GM12801 (cell line): Measurements from ENCODE around the gene HSDL2.

Experiments
- TF ChIP-seq, protein P1 (sequence below): IDR thresholded peaks from one replicate; pipeline ENCODE4 v1.5.1; 2011; ENCODE audit warnings: control low read depth; ENCODE audit not compliant: insufficient read length; ENCODE audit errors: extremely low read depth

Gene HSDL2

DNA sequence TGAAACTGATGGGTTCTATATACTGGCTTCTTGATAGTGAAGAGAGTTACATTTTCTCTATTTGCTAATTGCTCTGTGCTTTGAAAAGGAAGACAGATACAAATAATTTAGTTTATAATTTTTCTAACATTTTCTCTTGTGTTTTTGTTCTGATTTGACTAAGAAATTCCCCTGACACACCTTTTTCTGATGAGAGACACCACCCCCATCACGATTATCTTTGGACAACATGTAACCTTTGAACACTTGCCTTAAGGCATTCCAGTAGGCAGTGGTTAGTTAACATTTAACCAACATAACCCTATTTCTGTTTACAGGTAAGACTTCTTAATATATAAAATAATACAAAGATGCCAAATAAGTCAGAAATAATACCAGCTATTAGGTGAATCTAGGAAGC is 42.4 kb upstream of the HSDL2 start:
- TF ChIP-seq, protein P1, sequence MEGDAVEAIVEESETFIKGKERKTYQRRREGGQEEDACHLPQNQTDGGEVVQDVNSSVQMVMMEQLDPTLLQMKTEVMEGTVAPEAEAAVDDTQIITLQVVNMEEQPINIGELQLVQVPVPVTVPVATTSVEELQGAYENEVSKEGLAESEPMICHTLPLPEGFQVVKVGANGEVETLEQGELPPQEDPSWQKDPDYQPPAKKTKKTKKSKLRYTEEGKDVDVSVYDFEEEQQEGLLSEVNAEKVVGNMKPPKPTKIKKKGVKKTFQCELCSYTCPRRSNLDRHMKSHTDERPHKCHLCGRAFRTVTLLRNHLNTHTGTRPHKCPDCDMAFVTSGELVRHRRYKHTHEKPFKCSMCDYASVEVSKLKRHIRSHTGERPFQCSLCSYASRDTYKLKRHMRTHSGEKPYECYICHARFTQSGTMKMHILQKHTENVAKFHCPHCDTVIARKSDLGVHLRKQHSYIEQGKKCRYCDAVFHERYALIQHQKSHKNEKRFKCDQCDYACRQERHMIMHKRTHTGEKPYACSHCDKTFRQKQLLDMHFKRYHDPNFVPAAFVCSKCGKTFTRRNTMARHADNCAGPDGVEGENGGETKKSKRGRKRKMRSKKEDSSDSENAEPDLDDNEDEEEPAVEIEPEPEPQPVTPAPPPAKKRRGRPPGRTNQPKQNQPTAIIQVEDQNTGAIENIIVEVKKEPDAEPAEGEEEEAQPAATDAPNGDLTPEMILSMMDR, result no peak

DNA sequence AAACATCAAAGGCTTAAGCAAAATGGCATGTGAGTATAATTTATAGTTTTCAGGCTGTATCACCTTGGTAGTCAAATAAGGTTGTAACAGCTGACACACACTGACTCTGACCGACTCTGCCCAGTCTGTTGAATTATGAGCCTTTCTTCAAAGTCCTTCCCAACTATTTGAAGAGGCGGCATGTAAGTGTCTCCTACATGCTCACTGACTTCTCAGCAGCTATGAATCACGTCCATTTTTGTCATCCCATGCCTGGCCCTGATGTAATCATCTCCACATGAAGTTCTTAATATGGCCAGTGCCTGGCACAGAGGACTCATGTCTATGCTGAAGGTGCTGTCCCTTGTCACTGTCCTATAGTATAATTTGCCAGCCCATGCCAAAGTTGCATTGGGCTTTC is 41.3 kb upstream of the HSDL2 start:
- TF ChIP-seq, protein P1, result no peak

GRCh38 chr9:112339886-112340285 is 40.0 kb upstream of the HSDL2 start:
- TF ChIP-seq, protein P1, result no peak

GRCh38 chr9:112341730-112342129 is 38.2 kb upstream of the HSDL2 start:
- TF ChIP-seq, protein P1, result no peak

- TF ChIP-seq, protein P1, result no peak
These were observed 31.5 kb upstream of the HSDL2 start for GRCh38 chr9:112348257-112349007.

DNA sequence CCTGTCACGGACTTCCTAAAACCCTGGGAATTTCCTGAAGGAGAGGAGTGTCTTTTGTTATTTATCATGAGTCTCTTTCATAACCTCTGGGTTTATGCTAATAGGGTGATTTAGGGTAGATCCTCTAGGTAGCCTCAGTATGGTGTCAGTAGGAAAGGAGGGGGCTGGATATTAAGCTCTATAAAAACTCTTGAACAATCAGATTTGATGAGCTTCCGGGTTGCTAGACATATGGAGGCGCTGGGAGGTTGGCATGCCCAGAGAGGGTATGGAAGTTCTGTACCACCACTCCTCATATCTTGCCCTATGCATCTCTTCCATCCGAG is 30.9 kb upstream of the HSDL2 start:
- TF ChIP-seq, protein P1, result no peak

DNA sequence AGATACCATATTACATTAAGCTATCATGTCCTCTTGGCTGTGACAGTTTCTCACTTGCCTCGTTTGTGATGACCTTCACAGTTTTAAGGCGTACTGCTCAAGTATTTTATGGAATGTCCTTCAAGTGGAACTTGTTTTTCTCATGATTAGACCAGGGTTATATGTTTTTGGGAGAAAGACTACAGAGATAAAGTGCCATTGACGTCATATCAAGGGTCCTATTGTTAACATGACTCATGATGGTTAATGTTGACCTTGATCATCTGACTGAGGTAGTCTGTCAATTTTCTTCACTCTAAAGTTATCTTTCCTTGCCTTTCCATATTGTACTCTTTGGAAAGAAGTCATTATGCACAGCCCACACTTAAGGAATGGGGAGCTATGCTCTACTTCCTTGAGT is 28.7 kb upstream of the HSDL2 start:
- TF ChIP-seq, protein P1, result no peak

GRCh38 chr9:112352209-112352608 is 27.7 kb upstream of the HSDL2 start:
- TF ChIP-seq, protein P1, result no peak
